DOHH2 (cell line): ENCODE data around the gene PEMT.

Source experiments
- CTCF ChIP-seq: fragments of 200-600 bp; sonication (generic); IDR thresholded peaks from one replicate; pipeline ENCODE4 v1.5.1; 2014; ENCODE audit warnings: antibody characterized with exemption, mild to moderate bottlenecking, low read depth, low read length; ENCODE audit not compliant: poor library complexity, severe bottlenecking
- EZH2phosphoT487 ChIP-seq: fragments of 200-600 bp; sonication (generic); IDR thresholded peaks from 2 replicates; pipeline ENCODE4 v1.6.1; 2017; ENCODE audit warnings: borderline replicate concordance, mild to moderate bottlenecking, antibody characterized with exemption, low read length, moderate library complexity, mixed read lengths

- TF ChIP-seq CTCF (no peak), EZH2phosphoT487 (no peak)
Measured at GRCh38 chr17:17553217-17554195, 38.0 kb downstream of the PEMT start.
